Adipocyte (in vitro differentiated cells): Measurements from ENCODE around the gene LRP6.

ENCODE experiments used
- DNase-seq: peaks from one replicate; pipeline ENCODE4 v3.0.0-alpha.2; 2015; ENCODE audit warnings: low read depth
- H3K27me3 ChIP-seq: replicated peaks from 2 replicates; pipeline ENCODE4 v1.7.0; 2013; ENCODE audit warnings: mild to moderate bottlenecking, low read length, moderate library complexity; ENCODE audit not compliant: control insufficient read depth, insufficient read depth
- H3K36me3 ChIP-seq: 2 replicates; pipeline ENCODE4 v1.7.0; 2013; ENCODE audit warnings: low read length, mild to moderate bottlenecking, moderate library complexity; ENCODE audit not compliant: control insufficient read depth, insufficient read depth, severe bottlenecking
- H3K4me1 ChIP-seq: 2 replicates; pipeline ENCODE4 v1.7.0; 2013; ENCODE audit warnings: mild to moderate bottlenecking, low read length, moderate library complexity; ENCODE audit not compliant: control insufficient read depth, insufficient read depth
- H3K4me3 ChIP-seq: 2 replicates; pipeline ENCODE4 v1.7.0; 2013; ENCODE audit warnings: mild to moderate bottlenecking, low read length, moderate library complexity
- H3K9ac ChIP-seq: 2 replicates; pipeline ENCODE4 v1.7.0; 2013; ENCODE audit warnings: mild to moderate bottlenecking, low read length, moderate library complexity
- H3K9me3 ChIP-seq: 2 replicates; pipeline ENCODE4 v1.7.0; 2013; ENCODE audit warnings: mild to moderate bottlenecking, low read length, moderate library complexity; ENCODE audit not compliant: control insufficient read depth

The LRP6 gene

DNA sequence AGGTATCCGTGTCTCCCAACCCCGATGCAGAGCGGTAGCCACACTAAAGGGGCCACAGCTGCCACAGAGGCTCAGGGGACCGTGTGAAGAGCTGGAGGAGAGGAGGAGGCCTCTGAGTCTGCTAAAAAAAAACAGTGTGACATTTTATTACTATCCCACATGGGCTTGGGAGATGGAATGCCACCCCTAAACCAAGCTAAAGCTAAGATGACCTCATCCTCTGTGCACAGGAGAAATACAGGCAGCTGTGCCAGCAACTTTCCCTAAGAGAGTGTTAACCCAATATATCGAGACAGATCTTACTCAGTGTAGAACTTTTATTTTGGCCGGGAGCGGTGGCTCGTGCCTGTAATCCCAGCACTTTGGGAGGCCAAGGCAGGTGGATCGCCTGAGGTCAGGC, 178.1 kb downstream of the LRP6 start:
- no peak overlapping the region for H3K9ac ChIP-seq
- no peaks in the 10 kb centered on the region for H3K36me3 ChIP-seq

DNA sequence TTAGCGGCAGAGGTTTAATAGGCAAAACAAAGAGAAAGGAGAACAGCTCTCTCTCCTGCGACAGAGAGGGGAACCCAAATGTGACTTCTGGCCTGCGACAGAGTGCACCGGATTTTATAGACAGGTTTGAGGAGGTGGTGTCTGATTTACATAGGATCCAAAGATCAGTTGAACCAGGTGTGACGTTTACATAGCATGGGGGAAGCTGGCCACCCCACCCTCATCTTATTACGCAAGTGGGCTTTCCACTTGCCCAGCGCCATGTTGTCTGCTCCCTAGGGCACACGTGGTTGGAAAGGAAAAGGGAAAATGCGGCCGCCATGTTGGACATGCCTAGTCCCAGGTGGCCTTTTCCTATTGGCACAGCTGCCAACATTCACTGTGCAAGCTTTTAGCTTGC, 178.7 kb downstream of the LRP6 start:
- no peaks in the 10 kb centered on the region for H3K9me3 ChIP-seq
- H3K27me3 ChIP-seq: no peaks in the 10 kb centered on the region
- H3K4me1 ChIP-seq: peaks cover 22% of the 10 kb centered on the region
- DNase-seq: no peak
- no peak overlapping the region for H3K4me3 ChIP-seq
- no peak overlapping the region for H3K9ac ChIP-seq
- H3K36me3 ChIP-seq: no peaks in the 10 kb centered on the region

More for the DNA sequence above, 178.1 kb downstream of the LRP6 start:
- peaks cover 24% of the 10 kb centered on the region for H3K4me1 ChIP-seq
- H3K9me3 ChIP-seq: no peaks in the 10 kb centered on the region
- H3K4me3 ChIP-seq: no peak overlapping the region
- DNase-seq: no peak
- no peaks in the 10 kb centered on the region for H3K27me3 ChIP-seq

DNA sequence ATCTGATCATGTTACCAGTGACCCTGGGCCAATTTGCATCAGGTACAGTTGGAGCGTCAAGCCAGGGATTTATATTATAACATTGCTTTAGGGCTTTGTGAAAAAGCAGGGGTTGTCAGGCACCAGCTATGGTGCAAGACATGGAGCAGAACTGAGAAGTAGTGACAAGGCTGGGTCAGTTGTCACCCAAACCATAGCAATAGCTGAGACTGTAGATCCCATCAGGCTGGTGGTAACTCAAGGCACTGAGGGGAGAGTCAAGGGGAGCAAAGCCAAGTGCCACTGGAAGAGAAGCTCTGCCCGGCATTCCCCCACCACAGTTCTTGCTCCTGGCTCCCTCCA, 179.2 kb downstream of the LRP6 start:
- H3K4me1 ChIP-seq: peaks cover 17% of the 10 kb centered on the region
- H3K9ac ChIP-seq: no peak overlapping the region
- no peaks in the 10 kb centered on the region for H3K36me3 ChIP-seq
- H3K4me3 ChIP-seq: no peak overlapping the region
- no peaks in the 10 kb centered on the region for H3K27me3 ChIP-seq
- no peak for DNase-seq
- no peaks in the 10 kb centered on the region for H3K9me3 ChIP-seq

DNA sequence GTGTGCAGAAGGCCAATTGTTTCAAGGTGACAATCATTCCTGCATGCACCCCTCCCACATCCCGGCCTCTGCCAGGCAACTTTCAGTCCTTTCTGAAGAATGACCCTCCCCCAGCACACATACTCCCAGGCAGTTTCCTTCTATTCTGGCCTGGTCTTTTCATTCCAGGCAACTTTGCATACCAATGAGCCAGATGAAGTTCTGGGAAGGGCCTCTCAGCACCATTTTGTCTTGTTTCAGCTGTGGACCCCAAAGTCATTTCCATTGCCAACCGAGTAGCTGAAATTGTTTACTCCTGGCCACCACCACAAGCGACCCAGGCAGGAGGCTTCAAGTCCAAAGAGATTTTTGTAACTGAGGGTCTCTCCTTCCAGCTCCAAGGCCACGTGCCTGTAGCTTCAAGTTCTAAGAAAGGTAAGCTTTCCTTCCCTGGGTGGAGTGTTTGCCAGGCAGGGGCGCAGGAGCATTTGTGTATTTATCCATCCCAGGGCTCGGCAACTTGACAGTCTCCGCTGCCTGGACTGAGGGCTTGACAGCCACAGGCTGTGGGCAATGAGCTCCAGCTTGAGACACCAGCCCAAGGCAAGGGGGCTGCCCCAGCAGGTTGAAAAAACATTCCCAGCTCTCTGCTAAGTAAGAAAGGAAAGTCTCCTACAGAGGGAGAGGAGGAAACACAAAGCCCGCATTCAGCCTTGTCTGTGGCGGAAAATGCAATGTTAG, 179.7 kb downstream of the LRP6 start:
- Histone ChIP-seq H3K9me3 (no peaks in the 10 kb centered on the region), H3K9ac (no peak overlapping the region), H3K4me1 (peaks cover 16% of the 10 kb centered on the region), H3K27me3 (no peaks in the 10 kb centered on the region), H3K4me3 (no peak overlapping the region), H3K36me3 (no peaks in the 10 kb centered on the region)
- DNase-seq: no peak

DNA sequence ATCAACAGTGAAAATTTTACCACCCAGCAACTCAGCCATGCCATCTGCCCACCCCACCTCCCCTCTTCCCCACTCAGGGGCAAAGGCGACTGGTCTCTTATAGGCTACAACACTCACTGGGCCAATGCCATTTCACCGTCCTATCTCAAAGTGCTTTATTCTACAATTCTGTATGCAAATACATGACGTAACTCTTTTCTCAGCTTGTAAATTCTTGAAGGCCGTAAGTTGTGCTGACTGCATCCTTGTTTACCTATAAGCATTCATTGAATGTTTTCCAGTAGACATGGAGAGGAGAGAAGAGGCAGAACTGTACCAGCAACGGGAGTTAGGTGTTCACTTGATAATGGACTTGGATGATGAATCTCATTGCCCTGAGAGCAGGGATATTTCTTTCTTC, 180.5 kb downstream of the LRP6 start:
- H3K36me3 ChIP-seq: no peaks in the 10 kb centered on the region
- no peak for DNase-seq
- peaks cover 11% of the 10 kb centered on the region for H3K4me1 ChIP-seq
- no peaks in the 10 kb centered on the region for H3K27me3 ChIP-seq
- no peak overlapping the region for H3K9ac ChIP-seq
- no peaks in the 10 kb centered on the region for H3K9me3 ChIP-seq
- no peak overlapping the region for H3K4me3 ChIP-seq

DNA sequence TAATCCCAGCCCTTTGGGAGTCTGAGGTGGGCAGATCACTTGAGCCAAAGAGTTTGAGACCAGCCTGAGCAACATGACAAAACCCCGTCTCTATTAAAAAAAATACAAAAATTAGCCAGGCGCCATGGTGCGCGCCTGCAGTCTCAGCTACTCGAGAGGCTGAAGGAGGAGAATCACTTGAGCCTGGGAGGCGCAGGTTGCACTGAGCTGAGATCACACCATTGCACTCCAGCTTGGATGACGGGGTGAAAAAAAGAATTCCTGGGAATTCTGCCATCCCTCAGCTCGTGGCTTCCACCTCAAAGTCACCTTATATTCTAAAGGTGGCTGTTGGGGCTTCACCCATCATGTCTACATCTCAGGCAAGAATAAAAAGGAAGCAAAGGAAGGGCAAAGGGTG, 183.2 kb downstream of the LRP6 start:
- H3K36me3 ChIP-seq: no peaks in the 10 kb centered on the region
- no peaks in the 10 kb centered on the region for H3K27me3 ChIP-seq
- H3K4me3 ChIP-seq: no peak overlapping the region
- no peaks in the 10 kb centered on the region for H3K9me3 ChIP-seq
- no peak overlapping the region for H3K9ac ChIP-seq
- H3K4me1 ChIP-seq: peaks cover 14% of the 10 kb centered on the region
- no peak for DNase-seq

DNA sequence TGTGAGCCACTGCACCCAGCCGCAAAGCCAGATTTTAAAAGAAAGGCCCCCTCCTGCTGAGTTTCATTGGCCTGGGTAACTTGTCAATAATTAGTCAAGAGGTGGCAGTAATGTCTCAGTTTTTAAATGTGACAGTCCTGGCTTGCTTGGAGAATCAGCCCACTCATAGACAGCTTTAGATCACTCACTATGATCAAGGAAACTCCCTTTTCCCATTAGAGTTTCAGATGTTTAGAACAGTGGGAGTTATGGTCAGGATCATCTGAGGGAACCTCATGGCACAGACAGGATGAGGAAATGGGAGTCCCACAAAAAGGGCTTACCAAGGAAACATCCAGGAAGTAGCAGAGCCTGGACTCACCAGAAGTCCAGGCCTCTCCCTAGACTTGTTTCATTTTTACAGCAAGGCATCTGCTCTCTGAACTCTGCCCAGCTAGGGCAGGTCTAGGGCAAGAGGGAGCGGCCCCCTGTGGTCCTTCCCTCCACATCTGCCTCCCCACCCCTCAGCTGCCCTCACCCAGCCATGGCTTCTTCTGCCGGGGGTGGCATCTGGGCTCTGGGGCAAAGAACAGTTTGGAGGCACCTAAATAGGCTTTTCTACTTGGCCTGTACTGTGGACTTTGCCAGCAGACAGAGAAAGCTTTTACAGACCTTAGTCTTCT, 184.9 kb downstream of the LRP6 start:
- peaks cover 11% of the 10 kb centered on the region for H3K4me1 ChIP-seq
- no peaks in the 10 kb centered on the region for H3K27me3 ChIP-seq
- H3K36me3 ChIP-seq: no peaks in the 10 kb centered on the region
- H3K9ac ChIP-seq: peak overlapping the region; percentile 58
- H3K9me3 ChIP-seq: no peaks in the 10 kb centered on the region
- no peak overlapping the region for H3K4me3 ChIP-seq
- peak; percentile 70 for DNase-seq

DNA sequence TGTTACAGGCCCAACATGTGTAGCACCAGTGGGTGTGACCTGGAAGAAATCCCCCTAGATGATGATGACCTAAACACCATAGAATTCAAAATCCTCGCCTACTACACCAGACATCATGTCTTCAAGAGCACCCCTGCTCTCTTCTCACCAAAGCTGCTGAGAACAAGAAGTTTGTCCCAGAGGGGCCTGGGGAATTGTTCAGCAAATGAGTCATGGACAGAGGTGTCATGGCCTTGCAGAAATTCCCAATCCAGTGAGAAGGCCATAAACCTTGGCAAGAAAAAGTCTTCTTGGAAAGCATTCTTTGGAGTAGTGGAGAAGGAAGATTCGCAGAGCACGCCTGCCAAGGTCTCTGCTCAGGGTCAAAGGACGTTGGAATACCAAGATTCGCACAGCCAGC, 187.6 kb downstream of the LRP6 start:
- peaks cover 11% of the 10 kb centered on the region for H3K4me1 ChIP-seq
- peak; percentile 3 for DNase-seq
- no peak overlapping the region for H3K4me3 ChIP-seq
- no peaks in the 10 kb centered on the region for H3K27me3 ChIP-seq
- no peaks in the 10 kb centered on the region for H3K9me3 ChIP-seq
- H3K9ac ChIP-seq: no peak overlapping the region
- H3K36me3 ChIP-seq: no peaks in the 10 kb centered on the region

DNA sequence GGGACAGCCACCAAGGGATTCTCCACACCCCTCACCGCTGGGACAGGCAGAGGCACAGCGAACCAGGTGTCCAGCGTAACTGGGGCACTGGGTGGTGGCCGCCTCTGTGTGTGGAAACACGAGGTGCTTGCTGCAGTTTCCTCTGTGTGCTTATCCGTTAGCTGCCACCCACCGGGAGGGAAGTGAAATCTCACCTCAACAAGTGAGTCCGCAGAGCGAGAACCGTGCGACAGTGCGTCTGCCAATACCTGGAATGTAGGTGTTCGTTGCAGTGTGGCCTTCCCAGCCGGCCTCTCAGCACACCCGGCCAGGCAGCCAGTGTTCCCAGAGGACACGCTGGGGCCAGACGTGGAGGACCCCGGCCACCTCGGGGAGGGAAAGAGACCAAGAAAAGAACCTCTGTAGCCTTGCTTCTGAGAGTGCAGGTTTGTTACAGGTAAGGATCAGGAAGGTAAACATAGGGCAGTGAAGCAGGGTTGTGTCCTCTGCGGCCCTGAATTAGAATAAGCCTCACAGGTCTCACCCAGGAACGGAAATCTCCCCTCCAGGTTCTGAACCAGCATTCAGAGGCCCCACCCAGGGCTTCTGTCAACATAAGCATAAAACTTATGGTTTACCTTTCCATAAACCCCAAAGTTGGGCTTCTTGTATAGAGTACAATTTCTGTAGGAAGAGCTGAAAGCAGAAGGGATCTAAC, 194.6 kb downstream of the LRP6 start:
- no peaks in the 10 kb centered on the region for H3K4me1 ChIP-seq
- DNase-seq: no peak
- H3K36me3 ChIP-seq: no peaks in the 10 kb centered on the region
- H3K4me3 ChIP-seq: no peak overlapping the region
- peaks cover 19% of the 10 kb centered on the region for H3K27me3 ChIP-seq
- H3K9me3 ChIP-seq: no peaks in the 10 kb centered on the region
- H3K9ac ChIP-seq: no peak overlapping the region

DNA sequence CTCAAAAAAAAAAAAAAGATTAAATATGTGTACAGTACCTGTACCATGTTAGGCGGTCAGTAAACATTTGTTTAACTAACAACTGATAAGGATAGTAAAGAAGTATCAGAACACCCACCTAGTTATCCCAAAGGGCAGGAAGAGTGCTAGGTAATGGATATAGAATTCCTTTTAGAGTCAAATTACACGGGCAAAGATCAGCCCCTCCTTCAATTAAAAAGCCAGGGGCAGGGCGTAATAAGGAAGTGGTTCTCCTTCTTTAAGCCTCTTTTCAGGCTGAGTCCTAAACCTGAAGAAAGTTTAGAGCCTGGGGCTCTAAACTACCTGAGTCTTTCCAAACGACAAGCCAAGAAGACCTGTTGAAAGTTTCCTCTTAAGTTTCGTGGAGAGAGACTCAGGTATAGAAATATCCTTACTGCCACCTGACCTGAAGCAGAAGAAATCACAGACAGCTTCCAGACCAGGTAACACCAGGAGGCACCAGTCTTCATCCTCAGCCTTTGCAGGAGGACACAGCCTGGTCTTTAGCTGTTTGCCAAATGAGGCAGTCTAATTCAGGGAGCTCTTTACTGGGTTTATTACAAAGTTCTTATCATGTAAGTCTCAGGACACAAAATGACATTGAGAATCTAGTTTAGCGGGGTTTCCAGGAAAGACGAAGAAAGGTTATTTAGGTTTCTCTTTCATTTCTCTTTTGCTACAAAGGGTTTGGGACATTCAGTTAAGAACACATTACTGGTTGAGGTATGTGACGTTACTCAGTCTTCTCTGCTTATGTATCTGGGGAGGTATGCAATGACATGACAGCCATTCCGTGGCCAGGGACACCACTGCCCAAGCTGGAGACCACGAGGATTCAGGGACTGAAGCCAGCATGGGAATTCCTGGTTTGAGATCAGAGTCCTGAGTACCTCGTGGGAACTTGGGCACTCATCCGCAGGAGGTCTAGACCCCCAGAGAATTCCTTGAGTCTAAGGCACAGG, 195.9 kb downstream of the LRP6 start, which contains the start of gene BCL2L14:
Gene BCL2L14 (plus strand): TSS at position 266 of the 983 bp plus-strand sequence. CDS start 8,367 bp downstream, outside the sequence.
- no peak for DNase-seq
- Histone ChIP-seq H3K36me3 (no peaks in the 10 kb centered on the region), H3K27me3 (peaks cover 19% of the 10 kb centered on the region), H3K4me1 (peaks cover 3% of the 10 kb centered on the region), H3K4me3 (no peak within 1 kb of the TSS), H3K9ac (no peak within 1 kb of the TSS), H3K9me3 (no peaks in the 10 kb centered on the region)
